ENCODE results near the gene NCF2. TPM values are rescaled to one million over a fixed set of nuclear protein-coding genes. Genes with fewer than 3 reads are reported as not detected.

NCF2 gene
- total RNA-seq, 1 donor from 2014 or later, result 144 TPM

DNA sequence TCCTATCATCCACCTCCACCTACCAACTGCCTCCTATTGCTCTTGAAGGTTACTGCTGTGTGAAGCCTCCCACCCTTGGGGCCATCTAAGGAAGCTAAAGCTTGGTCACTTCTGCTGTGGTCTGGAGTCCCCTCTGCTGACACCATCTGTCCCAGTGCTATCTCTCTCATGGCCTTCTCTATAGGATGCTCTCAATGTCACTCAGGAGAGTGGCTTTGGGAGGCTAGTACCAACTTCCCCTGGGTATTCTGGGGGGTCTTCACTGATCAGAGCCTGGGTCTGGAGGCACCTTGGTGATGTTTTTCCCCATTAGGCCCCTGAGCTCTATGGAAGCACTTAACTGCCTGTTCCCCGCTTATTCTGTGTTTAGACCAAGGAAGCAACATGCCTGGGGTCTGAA lies 12.3 kb upstream of the NCF2 start:
- no peak overlapping the region for H3K4me3 ChIP-seq
- intact Hi-C loops (cut with DNase I), result no loop called here
- no peaks in the 10 kb centered on the region for H3K9me3 ChIP-seq
- no peak overlapping the region for H3K27ac ChIP-seq
- ATAC-seq (no peak), DNase-seq (no peak)
- TF ChIP-seq, protein P1, sequence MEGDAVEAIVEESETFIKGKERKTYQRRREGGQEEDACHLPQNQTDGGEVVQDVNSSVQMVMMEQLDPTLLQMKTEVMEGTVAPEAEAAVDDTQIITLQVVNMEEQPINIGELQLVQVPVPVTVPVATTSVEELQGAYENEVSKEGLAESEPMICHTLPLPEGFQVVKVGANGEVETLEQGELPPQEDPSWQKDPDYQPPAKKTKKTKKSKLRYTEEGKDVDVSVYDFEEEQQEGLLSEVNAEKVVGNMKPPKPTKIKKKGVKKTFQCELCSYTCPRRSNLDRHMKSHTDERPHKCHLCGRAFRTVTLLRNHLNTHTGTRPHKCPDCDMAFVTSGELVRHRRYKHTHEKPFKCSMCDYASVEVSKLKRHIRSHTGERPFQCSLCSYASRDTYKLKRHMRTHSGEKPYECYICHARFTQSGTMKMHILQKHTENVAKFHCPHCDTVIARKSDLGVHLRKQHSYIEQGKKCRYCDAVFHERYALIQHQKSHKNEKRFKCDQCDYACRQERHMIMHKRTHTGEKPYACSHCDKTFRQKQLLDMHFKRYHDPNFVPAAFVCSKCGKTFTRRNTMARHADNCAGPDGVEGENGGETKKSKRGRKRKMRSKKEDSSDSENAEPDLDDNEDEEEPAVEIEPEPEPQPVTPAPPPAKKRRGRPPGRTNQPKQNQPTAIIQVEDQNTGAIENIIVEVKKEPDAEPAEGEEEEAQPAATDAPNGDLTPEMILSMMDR (IDR thresholded peaks at IDR 0.05), result no peak
- no peaks in the 10 kb centered on the region for H3K27me3 ChIP-seq
- no peaks in the 10 kb centered on the region for H3K36me3 ChIP-seq
- H3K4me1 ChIP-seq, result peaks cover 4% of the 10 kb centered on the region

DNA sequence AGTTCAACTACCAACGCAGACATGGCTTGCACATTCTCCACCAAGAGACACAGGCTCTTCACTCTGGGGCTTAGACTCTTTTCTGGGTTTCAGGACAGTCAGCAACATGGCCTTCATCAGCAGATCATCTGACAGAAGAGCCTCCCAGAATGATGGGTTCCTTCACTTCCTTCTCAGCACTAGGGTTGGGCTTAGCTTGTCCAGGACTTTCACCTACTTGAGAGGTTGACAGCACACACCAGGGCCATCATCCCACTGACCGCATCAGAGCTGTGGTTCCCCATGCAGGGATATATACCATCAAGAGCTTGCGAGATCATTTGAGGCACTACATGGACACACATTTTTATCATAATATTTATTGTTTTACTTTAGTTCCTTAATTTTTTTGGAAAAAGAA lies 10.4 kb upstream of the NCF2 start:
- no peaks in the 10 kb centered on the region for H3K27me3 ChIP-seq
- TF ChIP-seq, protein P1 (IDR thresholded peaks at IDR 0.05), result no peak
- no peaks in the 10 kb centered on the region for H3K9me3 ChIP-seq
- no peaks in the 10 kb centered on the region for H3K36me3 ChIP-seq
- intact Hi-C loops (cut with DNase I), result no loop called here
- peak overlapping the region; percentile 1 for H3K27ac ChIP-seq
- H3K4me3 ChIP-seq, result no peak overlapping the region
- no peaks in the 10 kb centered on the region for H3K4me1 ChIP-seq
- ATAC-seq (peak; percentile 5), DNase-seq (no peak)

DNA sequence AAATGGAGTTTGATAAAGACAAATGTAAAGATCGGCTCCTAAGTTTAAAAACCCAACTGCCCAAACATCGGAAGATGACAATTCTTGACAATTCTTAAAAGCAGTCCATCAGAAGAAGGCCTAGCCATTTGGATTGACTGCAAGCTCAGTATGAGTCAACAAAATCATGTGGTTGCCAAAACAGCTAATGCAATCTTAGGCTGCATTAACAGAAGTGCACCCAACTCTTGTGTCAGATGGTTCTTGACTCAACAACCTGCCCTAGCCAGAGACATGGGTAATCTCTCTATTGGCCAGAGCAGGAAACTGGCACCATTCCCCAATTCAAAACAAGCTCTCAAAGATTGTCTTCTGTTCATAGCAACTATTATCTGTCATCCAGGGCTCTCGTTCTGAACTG lies 9.9 kb upstream of the NCF2 start:
- intact Hi-C loops (cut with DNase I), result no loop called here
- DNase-seq (no peak), ATAC-seq (peak; percentile 67)
- no peaks in the 10 kb centered on the region for H3K4me1 ChIP-seq
- H3K27me3 ChIP-seq, result no peaks in the 10 kb centered on the region
- no peaks in the 10 kb centered on the region for H3K36me3 ChIP-seq
- no peak overlapping the region for H3K4me3 ChIP-seq
- H3K27ac ChIP-seq, result peak overlapping the region; percentile 1
- H3K9me3 ChIP-seq, result no peaks in the 10 kb centered on the region
- TF ChIP-seq, protein P1 (IDR thresholded peaks at IDR 0.05), result no peak

DNA sequence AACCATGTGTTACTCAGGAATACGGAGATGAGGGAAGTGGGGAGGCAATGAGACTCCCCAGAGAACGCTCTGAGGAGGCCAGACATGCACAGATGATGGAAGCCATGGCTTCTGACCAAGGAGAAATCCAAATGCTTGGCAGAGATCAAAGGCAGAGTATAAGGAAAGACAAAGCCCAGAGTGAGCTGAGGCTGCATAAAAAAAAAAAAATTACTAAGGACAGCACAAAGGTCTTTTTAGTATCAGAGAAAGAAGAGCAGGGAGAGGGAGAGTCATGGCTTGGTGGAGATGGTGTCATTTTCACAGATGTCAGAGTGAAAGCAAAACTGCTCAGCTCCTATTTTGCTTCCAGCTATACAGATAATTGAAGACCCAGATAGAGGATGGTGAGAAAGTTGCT lies 8.1 kb upstream of the NCF2 start:
- no peaks in the 10 kb centered on the region for H3K4me1 ChIP-seq
- intact Hi-C loops (cut with DNase I), result no loop called here
- no peak for DNase-seq
- no peaks in the 10 kb centered on the region for H3K27me3 ChIP-seq
- no peak overlapping the region for H3K27ac ChIP-seq
- H3K4me3 ChIP-seq, result no peak overlapping the region
- TF ChIP-seq, protein P1 (IDR thresholded peaks at IDR 0.05), result no peak
- ATAC-seq, result no peak
- no peaks in the 10 kb centered on the region for H3K9me3 ChIP-seq
- H3K36me3 ChIP-seq, result no peaks in the 10 kb centered on the region

DNA sequence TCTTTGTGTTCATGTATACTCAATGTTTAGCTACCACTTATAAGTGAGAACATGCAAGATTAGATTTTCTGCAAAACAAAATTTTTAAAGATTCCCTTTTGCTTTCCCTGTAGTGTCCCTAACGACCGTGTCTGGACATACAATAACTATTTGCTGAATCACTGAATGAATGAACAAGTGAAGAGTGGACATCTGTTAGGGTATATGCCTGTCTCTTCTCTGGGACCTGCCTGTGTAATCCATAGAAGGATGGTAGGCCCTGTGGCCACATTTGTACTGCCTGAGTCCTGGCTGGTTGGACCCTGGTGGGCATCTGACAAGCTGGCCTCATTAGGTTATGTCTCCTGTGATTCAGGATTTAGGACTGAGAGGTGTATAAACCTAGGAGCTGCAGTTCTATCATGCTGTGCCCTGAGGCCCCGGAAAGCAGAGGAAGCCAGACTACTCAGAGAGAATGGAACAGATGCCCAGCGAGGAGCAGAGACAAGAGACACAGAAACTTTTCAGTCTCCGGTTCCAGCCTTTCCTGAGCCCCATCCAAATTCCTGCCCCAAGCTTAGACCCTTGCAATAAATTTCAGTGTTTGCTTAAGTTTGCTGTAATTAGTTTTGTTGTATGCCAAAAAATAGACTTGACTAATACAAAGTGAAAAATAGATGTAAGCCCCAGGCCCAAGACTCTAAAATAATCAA lies 7.5 kb upstream of the NCF2 start:
- Histone ChIP-seq H3K4me3 (no peak overlapping the region), H3K4me1 (no peaks in the 10 kb centered on the region), H3K27me3 (no peaks in the 10 kb centered on the region), H3K36me3 (no peaks in the 10 kb centered on the region), H3K27ac (no peak overlapping the region), H3K9me3 (no peaks in the 10 kb centered on the region)
- TF ChIP-seq, protein P1 (IDR thresholded peaks at IDR 0.05), result no peak
- ATAC-seq (no peak), DNase-seq (no peak)
- intact Hi-C loops (cut with DNase I), result no loop called here

DNA sequence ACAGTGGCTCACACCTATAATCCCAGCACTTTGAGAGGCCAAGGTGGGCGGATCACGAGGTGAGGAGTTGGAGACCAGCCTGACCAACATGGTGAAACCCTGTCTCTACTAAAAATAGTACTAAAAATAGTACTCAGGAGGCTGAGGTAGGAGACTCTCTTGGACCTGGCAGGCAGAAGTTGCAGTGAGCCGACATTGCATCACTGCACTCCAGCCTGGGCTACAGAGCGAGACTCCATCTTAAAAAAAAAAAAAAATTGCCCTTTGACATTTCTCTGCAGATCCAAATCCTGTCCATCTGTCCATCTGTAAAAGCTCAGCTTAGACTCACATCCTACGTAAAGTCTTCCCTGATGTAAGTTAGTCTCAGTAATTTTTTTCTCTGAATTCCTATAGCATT lies 6.2 kb upstream of the NCF2 start:
- TF ChIP-seq, protein P1 (IDR thresholded peaks at IDR 0.05), result no peak
- ATAC-seq (no peak), DNase-seq (no peak)
- no peaks in the 10 kb centered on the region for H3K36me3 ChIP-seq
- peaks cover 1% of the 10 kb centered on the region for H3K4me1 ChIP-seq
- H3K27me3 ChIP-seq, result no peaks in the 10 kb centered on the region
- intact Hi-C loops (cut with DNase I), result no loop called here
- no peaks in the 10 kb centered on the region for H3K9me3 ChIP-seq
- H3K27ac ChIP-seq, result no peak overlapping the region
- no peak overlapping the region for H3K4me3 ChIP-seq

Data from upper lobe of right lung (tissue), 1 donor.